ENCODE results near the gene PHLPP1.

- TF ChIP-seq, protein P1, sequence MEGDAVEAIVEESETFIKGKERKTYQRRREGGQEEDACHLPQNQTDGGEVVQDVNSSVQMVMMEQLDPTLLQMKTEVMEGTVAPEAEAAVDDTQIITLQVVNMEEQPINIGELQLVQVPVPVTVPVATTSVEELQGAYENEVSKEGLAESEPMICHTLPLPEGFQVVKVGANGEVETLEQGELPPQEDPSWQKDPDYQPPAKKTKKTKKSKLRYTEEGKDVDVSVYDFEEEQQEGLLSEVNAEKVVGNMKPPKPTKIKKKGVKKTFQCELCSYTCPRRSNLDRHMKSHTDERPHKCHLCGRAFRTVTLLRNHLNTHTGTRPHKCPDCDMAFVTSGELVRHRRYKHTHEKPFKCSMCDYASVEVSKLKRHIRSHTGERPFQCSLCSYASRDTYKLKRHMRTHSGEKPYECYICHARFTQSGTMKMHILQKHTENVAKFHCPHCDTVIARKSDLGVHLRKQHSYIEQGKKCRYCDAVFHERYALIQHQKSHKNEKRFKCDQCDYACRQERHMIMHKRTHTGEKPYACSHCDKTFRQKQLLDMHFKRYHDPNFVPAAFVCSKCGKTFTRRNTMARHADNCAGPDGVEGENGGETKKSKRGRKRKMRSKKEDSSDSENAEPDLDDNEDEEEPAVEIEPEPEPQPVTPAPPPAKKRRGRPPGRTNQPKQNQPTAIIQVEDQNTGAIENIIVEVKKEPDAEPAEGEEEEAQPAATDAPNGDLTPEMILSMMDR (IDR thresholded peaks at IDR 0.05 in 2 of 3, conservative IDR thresholded peaks at IDR 0.05 in 1 of 3; ENCODE audit: borderline replicate concordance in 1 of 3, insufficient read depth in 1 of 3, low read depth in 2 of 3, low read length in 2 of 3), result no peak
- no peak for TF ChIP-seq EGR1 (IDR thresholded peaks at IDR 0.05; ENCODE audit: low read depth)
- no peak for TF ChIP-seq EZH2phosphoT487 (IDR thresholded peaks at IDR 0.05; ENCODE audit: borderline replicate concordance)
- TF ChIP-seq POLR2A (IDR thresholded peaks at IDR 0.05; ENCODE audit: borderline replicate concordance, extremely low read depth, insufficient read depth, insufficient read length), result no peak
- no peak for TF ChIP-seq EZH2 (IDR thresholded peaks at IDR 0.05)
Observed at GRCh38 chr18:62863579-62864001, 148.2 kb downstream of the PHLPP1 start.

Measured in HCT116 (cell line).